ENCODE data around the gene HOXB2. TPM values are rescaled to one million over a fixed set of nuclear protein-coding genes. Genes with fewer than 3 reads are reported as not detected.

The HOXB2 gene
- total and polyA plus RNA-seq, 9 of the 15 experiments (the other 6 are each of a cell fraction or from before 2014, with no cell fraction given), result 2.1 to 97.7 (median 21.2) TPM

DNA sequence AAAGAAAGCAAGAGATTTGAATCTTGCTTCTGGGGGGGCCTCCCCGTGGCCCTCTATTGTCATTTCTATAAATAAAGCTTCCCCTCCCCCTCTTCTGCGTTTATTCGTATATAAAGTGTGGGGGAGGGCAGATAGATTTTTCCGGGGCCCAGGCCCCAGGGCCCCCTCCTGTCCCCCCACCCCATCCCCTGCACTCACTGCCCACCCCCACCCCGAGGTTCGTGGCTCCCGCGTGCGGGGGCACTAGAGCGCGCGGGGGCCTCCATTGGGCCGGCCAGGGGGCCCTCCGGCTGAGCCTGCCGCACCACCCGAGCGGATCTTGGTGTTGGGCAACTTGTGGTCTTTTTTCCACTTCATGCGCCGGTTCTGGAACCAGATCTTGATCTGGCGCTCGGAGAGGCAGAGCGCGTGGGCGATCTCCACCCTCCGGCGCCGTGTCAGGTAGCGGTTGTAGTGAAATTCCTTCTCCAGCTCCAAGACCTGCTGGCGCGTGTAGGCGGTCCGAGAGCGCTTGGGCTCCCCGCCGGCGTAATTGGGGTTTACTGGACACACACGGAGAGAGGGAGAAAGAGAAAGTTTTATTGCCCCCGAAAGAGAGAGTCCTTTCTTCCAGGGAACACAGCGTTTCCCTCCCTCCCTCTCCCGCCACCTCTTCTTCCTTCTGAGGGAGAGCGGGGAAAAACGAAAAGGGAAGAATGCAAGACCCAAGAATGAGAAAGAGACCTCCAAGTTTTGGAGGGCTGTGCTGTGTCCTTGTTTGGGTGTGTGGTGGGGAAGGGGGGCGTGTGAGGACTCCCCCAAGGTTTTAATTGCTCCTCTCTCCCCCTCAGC lies 31.8 kb upstream of the HOXB2 start (continued):
- TF ChIP-seq ATF6 (CRISPR knock-in tag; IDR thresholded peaks at IDR 0.05), result no peak
- TF ChIP-seq TGIF2 (CRISPR knock-in tag; IDR thresholded peaks at IDR 0.05), result no peak
- TF ChIP-seq ZNF140 (CRISPR knock-in tag; IDR thresholded peaks at IDR 0.05), result no peak
- 0 out of 2 replicates have a peak, but pooled peaks have one; percentile 42 for TF ChIP-seq ZC3H4 (CRISPR knock-in tag; IDR thresholded peaks at IDR 0.05; ENCODE audit: borderline replicate concordance)
- TF ChIP-seq SIN3A (IDR thresholded peaks at IDR 0.05; ENCODE audit: borderline replicate concordance in 2 of 2, control insufficient read depth in 1 of 2, low read depth in 2 of 2, low read length in 2 of 2), result no peak; a peak in 1 of 4 replicates
- no peak for TF ChIP-seq ETS2 (tag; IDR thresholded peaks at IDR 0.05; ENCODE audit: borderline replicate concordance, poor library complexity, severe bottlenecking)
- TF ChIP-seq, protein P1, sequence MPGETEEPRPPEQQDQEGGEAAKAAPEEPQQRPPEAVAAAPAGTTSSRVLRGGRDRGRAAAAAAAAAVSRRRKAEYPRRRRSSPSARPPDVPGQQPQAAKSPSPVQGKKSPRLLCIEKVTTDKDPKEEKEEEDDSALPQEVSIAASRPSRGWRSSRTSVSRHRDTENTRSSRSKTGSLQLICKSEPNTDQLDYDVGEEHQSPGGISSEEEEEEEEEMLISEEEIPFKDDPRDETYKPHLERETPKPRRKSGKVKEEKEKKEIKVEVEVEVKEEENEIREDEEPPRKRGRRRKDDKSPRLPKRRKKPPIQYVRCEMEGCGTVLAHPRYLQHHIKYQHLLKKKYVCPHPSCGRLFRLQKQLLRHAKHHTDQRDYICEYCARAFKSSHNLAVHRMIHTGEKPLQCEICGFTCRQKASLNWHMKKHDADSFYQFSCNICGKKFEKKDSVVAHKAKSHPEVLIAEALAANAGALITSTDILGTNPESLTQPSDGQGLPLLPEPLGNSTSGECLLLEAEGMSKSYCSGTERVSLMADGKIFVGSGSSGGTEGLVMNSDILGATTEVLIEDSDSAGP (CRISPR knock-in tag; IDR thresholded peaks at IDR 0.05), result no peak
- TF ChIP-seq RNF219 (CRISPR knock-in tag; IDR thresholded peaks at IDR 0.05), result no peak
- TF ChIP-seq ZBTB34 (CRISPR knock-in tag; IDR thresholded peaks at IDR 0.05), result no peak
- no peak for TF ChIP-seq ILK (tag; IDR thresholded peaks at IDR 0.05; ENCODE audit: borderline replicate concordance, low read depth)
- no peak for TF ChIP-seq POU5F1 (IDR thresholded peaks at IDR 0.05; ENCODE audit: borderline replicate concordance, low read depth, low read length, partially characterized antibody)
- TF ChIP-seq, protein P2, sequence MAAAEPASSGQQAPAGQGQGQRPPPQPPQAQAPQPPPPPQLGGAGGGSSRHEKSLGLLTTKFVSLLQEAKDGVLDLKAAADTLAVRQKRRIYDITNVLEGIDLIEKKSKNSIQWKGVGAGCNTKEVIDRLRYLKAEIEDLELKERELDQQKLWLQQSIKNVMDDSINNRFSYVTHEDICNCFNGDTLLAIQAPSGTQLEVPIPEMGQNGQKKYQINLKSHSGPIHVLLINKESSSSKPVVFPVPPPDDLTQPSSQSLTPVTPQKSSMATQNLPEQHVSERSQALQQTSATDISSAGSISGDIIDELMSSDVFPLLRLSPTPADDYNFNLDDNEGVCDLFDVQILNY (CRISPR knock-in tag; IDR thresholded peaks at IDR 0.05), result no peak
- TF ChIP-seq, protein P3, sequence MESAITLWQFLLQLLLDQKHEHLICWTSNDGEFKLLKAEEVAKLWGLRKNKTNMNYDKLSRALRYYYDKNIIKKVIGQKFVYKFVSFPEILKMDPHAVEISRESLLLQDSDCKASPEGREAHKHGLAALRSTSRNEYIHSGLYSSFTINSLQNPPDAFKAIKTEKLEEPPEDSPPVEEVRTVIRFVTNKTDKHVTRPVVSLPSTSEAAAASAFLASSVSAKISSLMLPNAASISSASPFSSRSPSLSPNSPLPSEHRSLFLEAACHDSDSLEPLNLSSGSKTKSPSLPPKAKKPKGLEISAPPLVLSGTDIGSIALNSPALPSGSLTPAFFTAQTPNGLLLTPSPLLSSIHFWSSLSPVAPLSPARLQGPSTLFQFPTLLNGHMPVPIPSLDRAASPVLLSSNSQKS (CRISPR knock-in tag; IDR thresholded peaks at IDR 0.05), result no peak
- TF ChIP-seq ZNF699 (CRISPR knock-in tag; IDR thresholded peaks at IDR 0.05; ENCODE audit: insufficient replicate concordance), result no peak
